ENCODE measurements around the gene DLX6.

Gene DLX6

GRCh38 chr7:97005183-97006054, at the start of gene DLX6:
Gene DLX6, plus strand, starts transcription at chr7:97005553. Its CDS starts 425 bp downstream, at chr7:97005978.
- no peak for DNase-seq

- DNase-seq = no peak
Measured at GRCh38 chr7:96959135-96959534, 46.2 kb upstream of the DLX6 start.

GRCh38 chr7:96962221-96962885, 43.0 kb upstream of the DLX6 start:
- DNase-seq = no peak

GRCh38 chr7:96968981-96969380, 36.4 kb upstream of the DLX6 start:
- no peak for DNase-seq

- no peak for DNase-seq
Measured at GRCh38 chr7:96970739-96971138, 34.6 kb upstream of the DLX6 start.

- no peak for DNase-seq
Measured at GRCh38 chr7:96973986-96974385, 31.4 kb upstream of the DLX6 start.

GRCh38 chr7:96976106-96976505, 29.2 kb upstream of the DLX6 start:
- DNase-seq = no peak

GRCh38 chr7:96977445-96977844, 27.9 kb upstream of the DLX6 start:
- no peak for DNase-seq

- DNase-seq = no peak
Measured at GRCh38 chr7:96979551-96980276, 25.6 kb upstream of the DLX6 start.

- no peak for DNase-seq
Measured at GRCh38 chr7:96982586-96982985, 22.8 kb upstream of the DLX6 start.

- no peak for DNase-seq
Measured at GRCh38 chr7:96985992-96986391, 19.4 kb upstream of the DLX6 start.

GRCh38 chr7:96986901-96987300, 18.5 kb upstream of the DLX6 start:
- no peak for DNase-seq

- no peak for DNase-seq
Measured at GRCh38 chr7:96987719-96988118, 17.6 kb upstream of the DLX6 start.

GRCh38 chr7:96989241-96989858, 16.0 kb upstream of the DLX6 start:
- DNase-seq = no peak

GRCh38 chr7:96989859-96990317, 15.5 kb upstream of the DLX6 start:
- no peak for DNase-seq

GRCh38 chr7:96991546-96992191, 13.7 kb upstream of the DLX6 start:
- DNase-seq = no peak

- DNase-seq = no peak
Measured at GRCh38 chr7:96992192-96993005, 13.0 kb upstream of the DLX6 start.

- no peak for DNase-seq
Measured at GRCh38 chr7:96993094-96993865, 12.1 kb upstream of the DLX6 start.

- no peak for DNase-seq
Measured at GRCh38 chr7:96993980-96994379, 11.4 kb upstream of the DLX6 start.

- DNase-seq = no peak
Measured at GRCh38 chr7:96995406-96996110, 9.8 kb upstream of the DLX6 start.
